ENCODE results near the gene CCDC159. TPM values are rescaled to one million over a fixed set of nuclear protein-coding genes. Genes with fewer than 3 reads are reported as not detected.

Gene CCDC159
- total RNA-seq, 2 experiments from 2014 or later: 35.5 to 42.4 TPM

GRCh38 chr19:11384778-11385129, 38.4 kb downstream of the CCDC159 start:
- ChIA-PET CTCF (interaction anchor here (0.6 kb wide), 2 partner anchors 9 to 71 kb away, joined by 3 read pairs; no protein-coding TSS in a partner anchor), POLR2A (no interaction called here)
- H3K4me3 ChIP-seq (ENCODE audit: low read length): no peak overlapping the region
- H3K9me3 ChIP-seq (ENCODE audit: control insufficient read depth in 1 of 2, insufficient read depth in 1 of 2, low read length in 2 of 2): peaks cover 0 to 8% of the 10 kb centered on the region in 2 experiments
- Mint-ChIP-seq H3K9me3 (no peaks in the 10 kb centered on the region), H3K27me3 (peaks cover 25% of the 10 kb centered on the region), H3K27ac (no peak overlapping the region), H3K4me3 (no peak overlapping the region), H3K4me1 (ENCODE audit: low read depth) (peaks cover 37% of the 10 kb centered on the region), H3K36me3 (ENCODE audit: low read depth) (peaks cover 4% of the 10 kb centered on the region)
- ATAC-seq (ENCODE audit: poor library complexity) (no peak), DNase-seq (no peak)
- peaks cover 46% of the 10 kb centered on the region for H3K4me1 ChIP-seq (ENCODE audit: insufficient read depth, low read length)
- intact Hi-C loops (cut with DNase I, micrococcal nuclease): loop anchor here in 1 of 2 experiments (5.0 kb wide), 2 partner anchors 123 to 203 kb away; partner anchors contain the start of gene ZNF653
- no peak overlapping the region for H3K27ac ChIP-seq (ENCODE audit: low read depth in 1 of 2, low read length in 2 of 2)
- H3K27me3 ChIP-seq (ENCODE audit: control insufficient read depth in 1 of 2, insufficient read depth in 2 of 2, low read length in 2 of 2): peaks cover 21% of the 10 kb centered on the region in 2 experiments
- no peaks in the 10 kb centered on the region for H3K36me3 ChIP-seq (ENCODE audit: insufficient read depth, low read length)
- TF ChIP-seq CTCF (IDR thresholded peaks at IDR 0.05): no peak

- peaks cover 6 to 13% of the 10 kb centered on the region in 2 experiments for H3K9me3 ChIP-seq (ENCODE audit: control insufficient read depth in 1 of 2, insufficient read depth in 1 of 2, low read length in 2 of 2)
- intact Hi-C loops (cut with DNase I, micrococcal nuclease): no loop called here
- Mint-ChIP-seq H3K4me3 (no peak overlapping the region), H3K4me1 (ENCODE audit: low read depth) (peaks cover 14% of the 10 kb centered on the region), H3K27ac (no peak overlapping the region), H3K9me3 (no peaks in the 10 kb centered on the region), H3K27me3 (peaks cover 12% of the 10 kb centered on the region), H3K36me3 (ENCODE audit: low read depth) (no peaks in the 10 kb centered on the region)
- peaks cover 18 to 20% of the 10 kb centered on the region in 2 experiments for H3K27me3 ChIP-seq (ENCODE audit: control insufficient read depth in 1 of 2, insufficient read depth in 2 of 2, low read length in 2 of 2)
- H3K4me3 ChIP-seq (ENCODE audit: low read length): no peak overlapping the region
- POLR2A ChIA-PET: interaction anchor here (1.9 kb wide), 1 partner anchor 13 kb away, joined by 9 read pairs; the partner anchor contains the start of gene SWSAP1
- CTCF ChIA-PET: interaction anchor here (0.7 kb wide), 1 partner anchor 47 kb away, joined by 3 read pairs; the partner anchor contains the start of gene ODAD3
- ATAC-seq (ENCODE audit: poor library complexity): peak; percentile 66
- peaks cover 23% of the 10 kb centered on the region for H3K4me1 ChIP-seq (ENCODE audit: insufficient read depth, low read length)
- DNase-seq: peak in 3 of 14 experiments; percentile 35 to 55 (median 36)
- TF ChIP-seq CTCF (IDR thresholded peaks at IDR 0.05): no peak
- H3K27ac ChIP-seq (ENCODE audit: low read depth in 1 of 2, low read length in 2 of 2): no peak overlapping the region
- H3K36me3 ChIP-seq (ENCODE audit: insufficient read depth, low read length): no peaks in the 10 kb centered on the region
These were observed 41.1 kb downstream of the CCDC159 start for GRCh38 chr19:11387162-11388034.

- no peak overlapping the region for H3K4me3 Mint-ChIP-seq
- no peak overlapping the region for H3K27ac Mint-ChIP-seq
- POLR2A ChIA-PET: interaction anchor here (2.0 kb wide), 1 partner anchor 10 kb away, joined by 7 read pairs; no protein-coding TSS in a partner anchor
- no peak for ATAC-seq (ENCODE audit: poor library complexity)
- peaks cover 3% of the 10 kb centered on the region for H3K4me1 ChIP-seq (ENCODE audit: insufficient read depth, low read length)
- no peaks in the 10 kb centered on the region for H3K36me3 ChIP-seq (ENCODE audit: insufficient read depth, low read length)
- peaks cover 6% of the 10 kb centered on the region for H3K4me1 Mint-ChIP-seq (ENCODE audit: low read depth)
- no peak for TF ChIP-seq CTCF (IDR thresholded peaks at IDR 0.05)
- H3K36me3 Mint-ChIP-seq (ENCODE audit: low read depth): no peaks in the 10 kb centered on the region
- DNase-seq: no peak
- H3K27ac ChIP-seq (ENCODE audit: low read depth in 1 of 2, low read length in 2 of 2): no peak overlapping the region
- no peaks in the 10 kb centered on the region for H3K9me3 Mint-ChIP-seq
- CTCF ChIA-PET: no interaction called here
- H3K9me3 ChIP-seq (ENCODE audit: control insufficient read depth in 1 of 2, insufficient read depth in 1 of 2, low read length in 2 of 2): peaks cover 6% of the 10 kb centered on the region in 2 experiments
- intact Hi-C loops (cut with DNase I, micrococcal nuclease): no loop called here
- H3K4me3 ChIP-seq (ENCODE audit: low read length): no peak overlapping the region
- H3K27me3 Mint-ChIP-seq: peaks cover 10% of the 10 kb centered on the region
- no peaks in the 10 kb centered on the region for H3K27me3 ChIP-seq (ENCODE audit: control insufficient read depth in 1 of 2, insufficient read depth in 2 of 2, low read length in 2 of 2)
These were observed 44.0 kb downstream of the CCDC159 start for GRCh38 chr19:11390359-11390758.
